ENCODE measurements around the gene DCAKD. TPM values are rescaled to one million over a fixed set of nuclear protein-coding genes. Genes with fewer than 3 reads are reported as not detected.

DCAKD gene
- total RNA-seq, 2 experiments from 2014 or later: 29.4 to 34.3 TPM

DNA sequence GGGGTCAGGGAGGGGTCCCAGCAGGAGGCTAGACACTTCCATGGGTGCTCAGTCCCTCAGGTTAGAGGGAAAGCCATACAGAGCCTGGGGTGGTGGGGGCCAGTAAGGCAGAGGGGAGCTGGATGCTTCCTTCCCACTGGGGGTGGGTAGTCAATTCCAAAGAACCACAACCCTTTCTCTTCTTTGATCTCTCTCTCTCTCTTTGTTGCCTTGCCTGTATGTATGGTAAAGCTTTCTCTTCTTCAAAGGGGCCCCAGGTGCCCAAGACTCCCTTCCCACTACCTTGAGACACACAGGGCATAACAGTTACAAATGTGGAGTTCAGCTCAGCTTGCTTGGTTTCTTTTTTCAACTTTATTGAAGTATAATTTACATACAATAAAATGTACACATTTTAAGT is 52.8 kb downstream of the DCAKD start:
- CTCF ChIA-PET: interaction anchor here (0.5 kb wide), 1 partner anchor 376 kb away, joined by 3 read pairs; no protein-coding TSS in a partner anchor
- ATAC-seq (no peak), DNase-seq (no peak)
- no peaks in the 10 kb centered on the region for H3K4me1 Mint-ChIP-seq
- no peaks in the 10 kb centered on the region for H3K36me3 Mint-ChIP-seq
- no peak overlapping the region for H3K4me3 Mint-ChIP-seq
- H3K9me3 Mint-ChIP-seq (ENCODE audit: low read depth): no peaks in the 10 kb centered on the region
- H3K27ac Mint-ChIP-seq: no peak overlapping the region
- H3K27me3 Mint-ChIP-seq: peaks cover 25% of the 10 kb centered on the region

DNA sequence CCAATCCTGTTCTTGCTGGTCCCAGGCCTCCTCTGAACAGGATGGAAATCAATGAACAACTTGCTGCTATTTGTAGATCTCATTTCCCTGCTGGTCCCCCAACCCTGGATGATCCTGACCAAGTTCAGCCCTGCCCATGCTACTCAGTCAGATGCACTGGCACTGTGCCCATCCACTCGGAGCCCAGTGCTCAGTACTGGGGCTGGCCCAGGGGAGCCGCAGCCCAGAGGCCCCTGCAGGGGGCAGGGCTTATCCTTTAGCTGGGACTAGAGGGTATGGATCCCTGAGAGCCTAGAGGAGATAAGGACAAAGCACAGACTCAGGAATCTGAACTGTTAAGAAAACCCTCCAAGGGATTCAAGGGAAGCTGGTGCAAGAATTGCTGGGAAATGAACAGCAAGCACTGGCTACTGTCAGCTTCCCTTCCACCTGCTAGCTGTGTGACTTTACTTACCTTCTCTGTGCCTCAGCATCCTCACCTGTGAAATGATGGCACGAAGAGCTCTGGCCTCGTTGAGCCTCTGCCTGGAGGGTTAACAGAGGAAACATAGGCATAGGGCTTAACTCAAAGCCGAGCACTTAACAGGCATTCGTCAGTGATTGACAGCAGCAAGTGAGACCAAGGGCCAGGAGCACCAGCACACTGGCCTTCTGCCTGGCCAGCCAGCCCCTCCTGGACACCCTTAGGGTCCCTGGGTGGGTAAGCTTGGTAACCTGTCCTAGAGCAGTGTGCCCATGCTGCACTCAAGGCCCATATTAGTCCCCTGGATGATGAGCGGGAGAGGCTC is 53.5 kb downstream of the DCAKD start:
- Mint-ChIP-seq H3K4me3 (no peak overlapping the region), H3K27ac (no peak overlapping the region), H3K36me3 (no peaks in the 10 kb centered on the region), H3K27me3 (peaks cover 21% of the 10 kb centered on the region), H3K9me3 (ENCODE audit: low read depth) (no peaks in the 10 kb centered on the region), H3K4me1 (no peaks in the 10 kb centered on the region)
- no peak for ATAC-seq
- DNase-seq: no peak
- CTCF ChIA-PET: interaction anchor here (0.5 kb wide), 1 partner anchor 376 kb away, joined by 3 read pairs; no protein-coding TSS in a partner anchor

DNA sequence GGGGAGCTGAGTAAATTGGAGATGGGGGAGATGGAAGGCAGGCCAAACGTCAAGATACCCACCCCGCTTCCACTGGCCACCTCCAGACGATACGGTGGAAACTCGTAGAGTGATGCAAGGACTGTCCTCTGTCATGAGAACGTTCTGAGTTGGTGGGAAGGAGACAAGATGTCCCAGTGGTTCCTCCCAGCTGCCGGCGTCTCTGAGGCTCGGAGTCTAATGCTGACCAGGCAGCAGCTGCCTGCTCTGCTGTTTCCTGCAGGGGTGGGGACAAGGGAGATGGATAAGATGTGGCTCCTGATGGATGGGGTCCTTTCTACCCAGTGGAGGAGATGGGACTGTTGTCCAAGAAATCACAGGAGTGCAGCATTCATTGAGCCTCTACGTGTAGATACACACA is 55.1 kb downstream of the DCAKD start:
- peaks cover 27% of the 10 kb centered on the region for H3K27me3 Mint-ChIP-seq
- H3K27ac Mint-ChIP-seq: no peak overlapping the region

DNA sequence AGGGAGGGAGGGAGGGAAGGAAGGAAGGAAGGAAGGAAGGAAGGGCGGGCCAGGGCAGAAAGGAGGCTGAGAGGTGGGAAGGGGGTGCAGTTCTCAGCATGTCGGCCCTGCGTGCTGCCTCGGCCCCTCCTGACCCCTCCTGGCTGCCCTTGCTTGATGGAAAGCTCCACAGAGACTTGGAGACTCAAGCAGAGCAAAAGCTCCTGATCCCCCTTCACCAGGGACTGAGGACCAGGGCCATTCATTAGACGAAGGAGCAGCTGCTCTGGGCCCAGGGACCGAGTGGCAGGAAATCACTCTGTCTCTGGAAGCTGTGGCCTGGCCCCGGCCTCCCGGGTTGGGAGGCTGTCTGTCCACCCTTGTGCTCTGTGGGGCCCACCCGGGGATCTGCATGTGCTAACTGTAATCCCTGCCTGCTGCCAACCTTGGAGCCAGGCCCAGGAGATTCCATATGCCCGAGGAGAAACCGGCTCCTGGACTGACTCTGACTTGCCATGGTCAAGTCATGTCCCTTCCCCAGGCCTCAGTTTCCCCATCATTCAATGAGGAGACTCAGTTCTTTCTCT is 55.9 kb downstream of the DCAKD start:
- no peak for ATAC-seq
- no peak overlapping the region for H3K27ac Mint-ChIP-seq
- H3K9me3 Mint-ChIP-seq (ENCODE audit: low read depth): no peaks in the 10 kb centered on the region
- DNase-seq: no peak
- H3K4me3 Mint-ChIP-seq: no peak overlapping the region
- H3K27me3 Mint-ChIP-seq: peaks cover 31% of the 10 kb centered on the region
- CTCF ChIA-PET: no interaction called here
- no peaks in the 10 kb centered on the region for H3K36me3 Mint-ChIP-seq
- H3K4me1 Mint-ChIP-seq: no peaks in the 10 kb centered on the region

More for the DNA sequence above, 55.1 kb downstream of the DCAKD start:
- H3K36me3 Mint-ChIP-seq: no peaks in the 10 kb centered on the region
- no peaks in the 10 kb centered on the region for H3K4me1 Mint-ChIP-seq
- ATAC-seq (no peak), DNase-seq (no peak)
- H3K9me3 Mint-ChIP-seq (ENCODE audit: low read depth): no peaks in the 10 kb centered on the region
- no peak overlapping the region for H3K4me3 Mint-ChIP-seq
- CTCF ChIA-PET: no interaction called here

DNA sequence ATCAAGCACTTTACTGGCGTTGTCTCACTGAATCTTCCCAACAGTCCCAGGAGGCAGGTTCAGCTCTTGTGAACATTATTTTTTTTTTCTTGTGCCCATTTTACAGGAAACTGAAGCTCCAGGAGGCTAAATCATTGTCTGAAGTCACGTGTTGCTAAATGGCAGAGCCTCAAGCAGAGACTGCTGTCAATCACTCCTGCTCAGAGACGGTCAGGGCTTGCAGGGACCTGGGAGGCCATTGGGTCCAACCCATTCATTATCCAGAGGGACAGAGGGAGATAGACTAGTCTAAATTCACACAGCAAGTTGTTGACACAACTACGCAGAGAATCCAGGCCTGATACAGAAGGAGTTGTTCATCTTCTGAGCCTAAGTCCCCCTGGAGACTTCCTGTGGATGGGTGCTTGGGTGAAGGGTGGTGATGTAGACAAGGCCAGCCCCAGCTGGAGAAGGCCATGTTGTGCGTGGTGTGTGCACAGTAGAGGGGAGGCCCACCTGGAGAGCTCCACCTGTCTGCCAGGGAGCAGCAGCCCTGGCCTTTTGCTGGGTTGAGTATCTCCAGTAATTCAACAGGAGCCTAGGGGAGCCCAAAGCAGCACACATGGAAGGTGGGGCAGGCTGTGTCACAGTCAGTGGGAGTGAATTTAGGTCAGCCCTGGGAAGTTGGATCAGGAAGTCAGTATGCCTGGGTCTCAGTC is 59.0 kb downstream of the DCAKD start:
- Mint-ChIP-seq H3K4me3 (no peak overlapping the region), H3K27ac (no peak overlapping the region), H3K27me3 (peaks cover 42% of the 10 kb centered on the region), H3K36me3 (no peaks in the 10 kb centered on the region), H3K9me3 (ENCODE audit: low read depth) (no peaks in the 10 kb centered on the region), H3K4me1 (no peaks in the 10 kb centered on the region)
- no peak for DNase-seq
- CTCF ChIA-PET: interaction anchor here (1.3 to 1.6 kb wide), 3 partner anchors 17 to 73 kb away, joined by 4 read pairs; no protein-coding TSS in a partner anchor
- ATAC-seq: no peak

DNA sequence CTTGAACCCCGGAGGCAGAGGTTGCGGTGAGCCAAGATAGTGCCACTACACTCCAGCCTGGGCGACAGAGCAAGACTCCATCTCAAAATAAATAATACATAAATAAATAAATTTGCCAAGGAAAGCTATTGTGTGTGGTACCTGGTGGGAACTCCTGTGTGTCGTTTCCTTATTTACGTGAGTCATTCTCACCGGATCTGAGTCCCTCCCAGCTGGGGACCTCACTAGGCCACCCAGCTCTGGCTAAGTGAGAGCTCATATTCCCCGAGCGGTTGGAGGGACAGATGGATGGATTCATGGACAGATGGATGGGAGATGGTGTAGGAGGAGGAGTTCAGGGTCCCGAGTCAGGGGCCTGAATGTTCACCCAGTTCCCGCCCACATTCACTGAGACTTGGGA is 60.4 kb downstream of the DCAKD start:
- Mint-ChIP-seq H3K4me1 (no peaks in the 10 kb centered on the region), H3K4me3 (no peak overlapping the region), H3K27me3 (peaks cover 44% of the 10 kb centered on the region), H3K36me3 (no peaks in the 10 kb centered on the region), H3K27ac (no peak overlapping the region), H3K9me3 (ENCODE audit: low read depth) (no peaks in the 10 kb centered on the region)
- CTCF ChIA-PET: interaction anchor here (1.3 to 1.6 kb wide), 2 partner anchors 31 to 71 kb away, joined by 4 to 5 read pairs; no protein-coding TSS in a partner anchor
- DNase-seq (no peak), ATAC-seq (no peak)

DNA sequence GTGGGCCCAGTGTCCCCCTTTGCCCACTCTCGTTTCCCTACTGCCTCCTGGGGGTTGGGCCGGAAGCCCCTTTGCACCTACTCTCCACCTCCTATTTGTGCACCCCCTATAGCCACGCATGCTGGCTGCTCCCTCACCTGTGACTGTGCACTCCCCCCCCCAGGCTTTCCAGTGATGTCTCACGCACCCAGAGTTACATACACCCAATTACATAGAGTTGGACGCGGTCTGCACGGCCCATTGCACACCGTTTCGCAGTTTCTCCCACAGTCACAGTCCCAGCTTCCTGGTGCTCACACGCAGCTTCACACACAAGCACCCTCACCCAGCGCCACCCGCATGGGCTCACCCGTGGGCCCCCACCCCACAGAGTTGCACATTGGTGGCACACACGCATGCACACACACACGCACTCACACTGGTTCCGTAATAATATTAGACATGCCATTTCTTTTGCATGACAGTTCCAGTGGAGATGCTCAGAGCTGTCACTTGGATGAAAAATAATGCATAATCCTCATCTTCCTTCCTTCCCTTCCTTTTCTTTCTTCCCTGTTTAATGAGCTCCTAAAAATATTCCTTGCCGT is 61.8 kb downstream of the DCAKD start:
- DNase-seq (no peak), ATAC-seq (no peak)
- Mint-ChIP-seq H3K36me3 (no peaks in the 10 kb centered on the region), H3K27ac (no peak overlapping the region), H3K4me3 (no peak overlapping the region), H3K9me3 (ENCODE audit: low read depth) (no peaks in the 10 kb centered on the region), H3K27me3 (peaks cover 49% of the 10 kb centered on the region), H3K4me1 (no peaks in the 10 kb centered on the region)
- CTCF ChIA-PET: no interaction called here

DNA sequence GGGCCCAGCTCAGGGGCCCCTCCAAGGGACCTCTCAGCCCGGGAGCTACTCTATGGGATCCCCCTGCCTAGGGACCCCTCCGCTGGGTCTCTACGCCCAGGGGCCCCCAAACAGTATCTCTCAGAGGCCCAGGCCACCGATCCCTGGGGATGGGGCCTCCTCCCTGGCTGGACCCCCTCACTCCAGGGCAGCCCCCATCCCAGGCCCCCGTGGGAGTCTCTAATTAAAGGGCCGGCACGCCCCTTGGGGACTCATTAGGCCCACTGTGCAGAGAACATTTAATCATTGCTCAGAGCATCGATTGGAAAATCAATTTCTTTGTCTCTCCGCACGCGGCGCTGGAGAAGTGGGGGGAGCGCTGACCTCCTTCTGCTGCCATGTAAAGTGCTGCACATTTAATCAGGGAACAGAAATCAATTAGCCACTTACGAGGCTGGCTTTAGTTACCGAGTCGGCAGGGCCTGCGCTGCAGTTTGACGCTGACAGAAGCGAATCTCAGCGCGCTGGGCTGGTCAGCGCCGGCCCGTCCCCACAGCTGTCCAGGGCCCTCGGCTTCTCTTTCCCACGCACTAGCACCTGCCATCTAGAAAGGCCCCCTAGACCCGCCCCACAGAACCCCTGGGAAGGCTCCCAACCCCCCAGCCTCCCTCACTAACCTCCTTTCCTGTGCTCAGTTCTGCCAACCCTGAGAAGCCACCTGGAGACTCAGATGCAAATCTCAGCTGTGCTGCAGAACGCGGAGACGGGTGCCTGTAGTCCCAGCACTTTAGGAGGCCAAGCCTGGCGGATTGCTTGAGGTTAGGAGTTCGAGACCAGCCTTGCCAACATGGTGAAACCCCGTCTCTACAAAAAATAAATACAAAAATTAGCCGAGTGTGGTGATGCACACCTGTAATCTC is 63.1 kb downstream of the DCAKD start:
- H3K27ac Mint-ChIP-seq: no peak overlapping the region
- H3K4me3 Mint-ChIP-seq: no peak overlapping the region
- H3K27me3 Mint-ChIP-seq: peaks cover 49% of the 10 kb centered on the region
- DNase-seq: no peak
- H3K4me1 Mint-ChIP-seq: no peaks in the 10 kb centered on the region
- H3K36me3 Mint-ChIP-seq: no peaks in the 10 kb centered on the region
- H3K9me3 Mint-ChIP-seq (ENCODE audit: low read depth): no peaks in the 10 kb centered on the region
- no peak for ATAC-seq
- CTCF ChIA-PET: interaction anchor here (1.1 kb wide), 1 partner anchor 23 kb away, joined by 3 read pairs; no protein-coding TSS in a partner anchor

DNA sequence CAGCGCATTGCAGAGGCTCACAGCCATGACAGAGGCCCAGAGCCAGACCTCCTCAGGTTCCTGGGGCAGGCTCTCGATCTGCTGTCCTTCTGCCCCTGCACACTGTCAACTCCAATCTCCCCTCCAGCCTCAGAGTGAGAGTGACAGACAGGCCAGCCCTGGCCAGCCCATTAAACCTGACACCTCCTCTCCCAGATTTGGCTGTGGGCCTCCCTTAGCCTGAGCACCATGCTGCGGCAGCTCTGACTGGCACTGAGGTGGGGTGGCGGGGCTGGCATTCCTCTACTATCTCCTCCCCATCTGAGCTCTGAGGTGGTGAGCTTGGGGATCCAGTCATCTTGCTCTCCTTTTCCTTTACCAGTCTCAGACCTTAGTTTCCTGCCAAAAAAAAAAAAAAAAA is 67.9 kb downstream of the DCAKD start:
- DNase-seq (no peak), ATAC-seq (no peak)
- no peaks in the 10 kb centered on the region for H3K4me1 Mint-ChIP-seq
- H3K36me3 Mint-ChIP-seq: peaks cover 2% of the 10 kb centered on the region
- H3K27me3 Mint-ChIP-seq: peaks cover 47% of the 10 kb centered on the region
- CTCF ChIA-PET: interaction anchor here (1.0 to 1.2 kb wide), 2 partner anchors 13 to 14 kb away, joined by 3 read pairs; no protein-coding TSS in a partner anchor
- H3K27ac Mint-ChIP-seq: no peak overlapping the region
- no peak overlapping the region for H3K4me3 Mint-ChIP-seq
- no peaks in the 10 kb centered on the region for H3K9me3 Mint-ChIP-seq (ENCODE audit: low read depth)

DNA sequence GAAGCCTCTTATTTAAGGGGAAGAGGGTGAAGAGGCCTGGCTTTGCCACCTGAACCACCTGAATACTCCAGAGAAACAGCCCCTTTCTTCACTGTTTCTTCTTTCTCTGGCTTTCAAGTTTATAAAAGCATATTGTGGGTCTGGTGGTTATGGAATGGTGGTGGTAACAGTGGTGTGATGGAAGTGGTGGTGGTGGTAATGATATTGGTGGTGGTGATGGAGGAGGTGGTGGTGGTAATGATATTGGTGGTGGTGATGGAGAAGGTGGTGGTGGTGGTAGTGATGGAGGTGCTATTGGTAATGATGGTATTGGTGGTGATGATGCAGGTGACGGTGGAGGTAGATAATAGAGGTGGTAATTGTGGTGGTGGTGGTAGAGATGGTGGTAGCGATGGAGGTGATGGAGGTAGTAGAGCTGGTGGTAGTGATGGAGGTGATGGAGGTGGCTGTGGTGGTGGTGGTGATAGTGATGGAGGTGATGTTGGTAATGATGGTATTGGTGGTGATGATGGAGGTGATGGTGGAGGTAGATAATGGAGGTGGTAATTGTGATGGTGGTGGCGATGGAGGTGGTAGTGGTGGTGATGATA is 69.2 kb downstream of the DCAKD start:
- Mint-ChIP-seq H3K9me3 (ENCODE audit: low read depth) (no peaks in the 10 kb centered on the region), H3K27me3 (peaks cover 44% of the 10 kb centered on the region), H3K36me3 (peaks cover 2% of the 10 kb centered on the region), H3K4me3 (no peak overlapping the region), H3K27ac (no peak overlapping the region), H3K4me1 (no peaks in the 10 kb centered on the region)
- DNase-seq: no peak
- CTCF ChIA-PET: interaction anchor here (1.2 kb wide), 1 partner anchor 11 kb away, joined by 3 read pairs; no protein-coding TSS in a partner anchor
- no peak for ATAC-seq

DNA sequence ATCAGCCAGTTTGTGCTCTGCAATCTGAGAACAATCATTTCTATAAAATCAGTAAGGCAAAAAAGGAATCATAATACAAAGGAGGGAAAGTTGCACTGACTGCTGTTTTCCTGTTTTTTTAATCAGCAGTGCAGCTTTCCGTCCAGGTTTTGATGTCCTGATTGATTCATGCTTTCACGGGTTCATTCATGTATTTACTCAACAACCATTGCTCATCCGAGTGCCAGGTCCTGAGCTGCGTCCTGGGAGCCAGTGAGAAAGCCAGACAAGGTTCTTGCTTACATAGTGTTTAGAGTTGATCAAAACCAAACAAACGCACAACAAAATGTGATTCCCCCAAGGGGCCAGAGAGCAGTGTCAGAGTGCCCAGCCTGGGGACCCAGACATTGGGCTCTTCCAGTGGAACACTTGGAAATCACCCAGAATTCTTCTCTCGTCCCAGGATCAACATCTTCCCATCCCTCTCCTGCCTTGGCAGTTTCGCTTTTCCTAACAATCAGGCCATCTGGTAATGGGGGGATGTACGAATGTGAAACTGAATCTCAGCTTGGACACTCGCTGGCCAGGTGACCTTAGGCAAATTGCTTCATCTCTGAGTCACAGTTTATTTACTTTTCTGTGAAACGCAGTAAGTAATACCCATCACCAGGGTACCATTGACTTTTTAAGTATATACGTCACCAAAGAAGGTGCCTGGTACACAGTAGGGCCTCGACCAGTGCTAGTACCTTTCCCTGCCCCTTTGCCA is 70.0 kb downstream of the DCAKD start:
- no peak overlapping the region for H3K27ac Mint-ChIP-seq
- H3K9me3 Mint-ChIP-seq (ENCODE audit: low read depth): no peaks in the 10 kb centered on the region
- CTCF ChIA-PET: no interaction called here
- no peaks in the 10 kb centered on the region for H3K4me1 Mint-ChIP-seq
- peaks cover 2% of the 10 kb centered on the region for H3K36me3 Mint-ChIP-seq
- H3K27me3 Mint-ChIP-seq: peaks cover 48% of the 10 kb centered on the region
- ATAC-seq (no peak), DNase-seq (no peak)
- H3K4me3 Mint-ChIP-seq: no peak overlapping the region

Measured in activated CD8-positive, alpha-beta memory T cell treated with anti-CD3 and anti-CD28 coated beads, Interleukin-2, amount 10 ng/mL, durations not matched to agents 7 days and 5 days (primary cell).